HCT116 (cell line): ENCODE data around the gene MYO7B. TPM values are rescaled to one million over a fixed set of nuclear protein-coding genes. Genes with fewer than 3 reads are reported as not detected.

Experiments
- ATAC-seq: fragments of 200-7000 bp; cut with Tn5 transposase; 2 replicates; pipeline ENCODE4 v1.9.1; 2020; ENCODE audit warnings: mild to moderate bottlenecking, moderate library complexity
- BruUV-seq: library from RNA; stranded (reverse); fragments of 400-500 nt; replicated peaks from 2 replicates; lab custom pipeline; 2021; lab: Mats Ljungman, UMichigan
- CTCF ChIA-PET: fragments of 300-600 bp; sonication (Branson Sonifier 250); formaldehyde crosslinking; loops from one replicate; lab custom pipeline; 2021; ENCODE audit warnings: antibody characterized with exemption; lab: Charles Lee
- POLR2A ChIA-PET: fragments of 300-600, 350-600 bp; sonication (Branson Sonifier 250); formaldehyde crosslinking; loops from one replicate; lab custom pipeline; 2021; ENCODE audit warnings: antibody characterized with exemption; lab: Charles Lee
- RAD21 ChIA-PET, 2 experiments: fragments of 300-600 bp; sonication (Branson Sonifier 250); formaldehyde crosslinking; loops; one replicate each; lab custom pipeline; 2023; ENCODE audit warnings: low total read pairs in 2 of 2; ENCODE audit not compliant: uncharacterized antibody in 2 of 2, unreplicated experiment in 2 of 2, low non-redundant PET in 1 of 2; lab: Charles Lee
- DNase-seq: peaks from one replicate; pipeline ENCODE4 v3.0.0-alpha.2; 2010; ENCODE audit warnings: low read depth, low spot score
- H2AFZ ChIP-seq: fragments of 200-600 bp; shearing (Covaris generic), sonication (generic); 2 replicates; pipeline ENCODE4 v1.6.1; 2017; ENCODE audit warnings: low read depth, mixed run types, mixed read lengths, antibody characterized with exemption, low read length; ENCODE audit not compliant: poor library complexity, severe bottlenecking
- H3K27ac ChIP-seq: 2 replicates; pipeline ENCODE4 v1.5.1; 2012; ENCODE audit warnings: low read depth, low read length
- H3K27me3 ChIP-seq: fragments of 200-600 bp; sonication (generic); 2 replicates; pipeline ENCODE4 v1.6.1; 2016; ENCODE audit warnings: mixed run types, low read length, mixed read lengths; ENCODE audit not compliant: insufficient read depth
- H3K36me3 ChIP-seq, 2 experiments: fragments of 200-500 bp in 1 of 2; fragments of 200-600 bp in 1 of 2; sonication (Bioruptor generic) in 1 of 2; sonication (generic) in 1 of 2; 2 replicates each; pipeline versions ENCODE4 v1.5.1 to v1.6.1; 2014 to 2016; ENCODE audit warnings: low read length in 2 of 2, inconsistent platforms in 1 of 2, mixed read lengths in 1 of 2, mixed run types in 1 of 2; ENCODE audit not compliant: insufficient read depth in 2 of 2, control insufficient read depth in 1 of 2
- H3K4me1 ChIP-seq, 2 experiments: fragments of 200-600 bp in 1 of 2; sonication (generic) in 1 of 2; 2 replicates each; pipeline versions ENCODE4 v1.5.1 to v1.6.1; 2012 to 2017; ENCODE audit warnings: low read length in 2 of 2, inconsistent platforms in 1 of 2, mild to moderate bottlenecking in 1 of 2, mixed read lengths in 1 of 2, mixed run types in 1 of 2, moderate library complexity in 1 of 2; ENCODE audit not compliant: insufficient read depth in 2 of 2, control insufficient read depth in 1 of 2
- H3K4me2 ChIP-seq: fragments of 200-600 bp; sonication (generic); 2 replicates; pipeline ENCODE4 v1.6.1; 2017; ENCODE audit warnings: mixed run types, low read length, mixed read lengths
- H3K4me3 ChIP-seq, 2 experiments: fragments of 200-600 bp in 1 of 2; sonication (generic) in 1 of 2; replicated peaks in 1 of 2; 2 replicates each; pipeline ENCODE4 v1.5.1; 2011 to 2016; ENCODE audit warnings: low read length in 2 of 2, control low read depth in 1 of 2, low read depth in 1 of 2, mild to moderate bottlenecking in 1 of 2, mixed read lengths in 1 of 2, mixed run types in 1 of 2
- H3K79me2 ChIP-seq: fragments of 200-600 bp; sonication (generic); 2 replicates; pipeline ENCODE4 v1.6.1; 2017; ENCODE audit warnings: mild to moderate bottlenecking, mixed run types, low read length, moderate library complexity, mixed read lengths; ENCODE audit not compliant: insufficient read depth
- H3K9ac ChIP-seq: fragments of 200-600 bp; sonication (generic); 2 replicates; pipeline ENCODE4 v1.6.1; 2016; ENCODE audit warnings: low read length, mixed read lengths
- H3K9me2 ChIP-seq: fragments of 200-600 bp; sonication (generic), shearing (Covaris generic); 2 replicates; pipeline ENCODE4 v1.6.1; 2017; ENCODE audit warnings: mixed run types, mild to moderate bottlenecking, moderate library complexity; ENCODE audit not compliant: insufficient read depth
- H3K9me3 ChIP-seq, 2 experiments: fragments of 200-500 bp in 1 of 2; fragments of 200-600 bp in 1 of 2; sonication (Bioruptor generic) in 1 of 2; sonication (generic) in 1 of 2; 2 replicates each; pipeline ENCODE4 v1.6.1; 2014 to 2017; ENCODE audit warnings: low read length in 2 of 2, mixed read lengths in 2 of 2, inconsistent platforms in 1 of 2, low read depth in 1 of 2, mild to moderate bottlenecking in 1 of 2, mixed run types in 1 of 2, moderate library complexity in 1 of 2; ENCODE audit not compliant: control insufficient read depth in 1 of 2, insufficient read depth in 1 of 2
- H4K20me1 ChIP-seq: fragments of 200-600 bp; sonication (generic), shearing (Covaris generic); 2 replicates; pipeline ENCODE4 v1.6.1; 2017; ENCODE audit warnings: mixed run types, mild to moderate bottlenecking, moderate library complexity; ENCODE audit not compliant: insufficient read depth
- ATF3 ChIP-seq: IDR thresholded peaks from 2 replicates; pipeline ENCODE4 v1.6.1; 2012
- CEBPB ChIP-seq: IDR thresholded peaks from 2 replicates; pipeline ENCODE4 v1.6.1; 2012; ENCODE audit warnings: low read depth
- ELF1 ChIP-seq: IDR thresholded peaks from 2 replicates; pipeline ENCODE4 v1.6.1; 2012; ENCODE audit warnings: low read depth, borderline replicate concordance
- EZH2 ChIP-seq: fragments of 200-600 bp; sonication (generic); IDR thresholded peaks from 2 replicates; pipeline ENCODE4 v1.6.1; 2017; ENCODE audit warnings: antibody characterized with exemption, mixed run types
- EZH2phosphoT487 ChIP-seq: fragments of 200-600 bp; IDR thresholded peaks from 2 replicates; pipeline ENCODE4 v1.6.1; 2018; ENCODE audit warnings: antibody characterized with exemption, borderline replicate concordance
- TCF7L2 ChIP-seq: IDR thresholded peaks from 2 replicates; pipeline ENCODE4 v1.7.0; 2011; ENCODE audit warnings: borderline replicate concordance, inconsistent platforms; ENCODE audit not compliant: insufficient read depth, insufficient read length; ENCODE audit errors: extremely low read depth
- ZFX ChIP-seq: fragments of 450-650 bp; IDR thresholded peaks from 2 replicates; pipeline ENCODE4 v1.6.1; 2017
- ZNF274 ChIP-seq: fragments of 200-500 bp; sonication (Bioruptor generic); IDR thresholded peaks from 2 replicates; pipeline ENCODE4 v1.6.1; 2014; ENCODE audit warnings: mild to moderate bottlenecking, low read depth, low read length, inconsistent platforms
- intact Hi-C: fragments of 100-400 bp; cut with micrococcal nuclease; formaldehyde crosslinking; loops from 2 replicates; pipeline ENCODE4 v1.10.0; 2022
- total RNA-seq: library from RNA; stranded (reverse); gene quantifications from one replicate; pipeline ENCODE4 v1.2.1, GENCODE V29; 2021; ENCODE audit not compliant: unreplicated experiment
- TF ChIP-seq, protein P1 (sequence below), 3 experiments: fragments of 200-600 bp in 1 of 3; sonication (generic) in 1 of 3; IDR thresholded peaks in 2 of 3; conservative IDR thresholded peaks in 1 of 3; 2 replicates each; pipeline ENCODE4 v1.5.1; 2012 to 2017; ENCODE audit warnings: low read depth in 2 of 3, low read length in 2 of 3, antibody characterized with exemption in 1 of 3, borderline replicate concordance in 1 of 3, control low read depth in 1 of 3, mild to moderate bottlenecking in 1 of 3, mixed read lengths in 1 of 3, mixed run types in 1 of 3, moderate library complexity in 1 of 3; ENCODE audit not compliant: insufficient read depth in 1 of 3

Gene MYO7B
- total RNA-seq, 1 experiment from 2014 or later, result 0.07 TPM

- no peaks in the 10 kb centered on the region for H3K79me2 ChIP-seq
- ChIA-PET POLR2A (no interaction called here), CTCF (no interaction called here), RAD21 (no interaction called here)
- H3K9ac ChIP-seq, result no peak overlapping the region
- H3K4me2 ChIP-seq, result no peak overlapping the region
- TF ChIP-seq ELF1, result no peak
- no peak for TF ChIP-seq ATF3
- no peak for TF ChIP-seq ZNF274
- TF ChIP-seq EZH2phosphoT487, result no peak
- TF ChIP-seq TCF7L2, result no peak
- TF ChIP-seq ZFX, result no peak
- TF ChIP-seq CEBPB, result no peak
- no peak for TF ChIP-seq EZH2
- TF ChIP-seq, protein P1, sequence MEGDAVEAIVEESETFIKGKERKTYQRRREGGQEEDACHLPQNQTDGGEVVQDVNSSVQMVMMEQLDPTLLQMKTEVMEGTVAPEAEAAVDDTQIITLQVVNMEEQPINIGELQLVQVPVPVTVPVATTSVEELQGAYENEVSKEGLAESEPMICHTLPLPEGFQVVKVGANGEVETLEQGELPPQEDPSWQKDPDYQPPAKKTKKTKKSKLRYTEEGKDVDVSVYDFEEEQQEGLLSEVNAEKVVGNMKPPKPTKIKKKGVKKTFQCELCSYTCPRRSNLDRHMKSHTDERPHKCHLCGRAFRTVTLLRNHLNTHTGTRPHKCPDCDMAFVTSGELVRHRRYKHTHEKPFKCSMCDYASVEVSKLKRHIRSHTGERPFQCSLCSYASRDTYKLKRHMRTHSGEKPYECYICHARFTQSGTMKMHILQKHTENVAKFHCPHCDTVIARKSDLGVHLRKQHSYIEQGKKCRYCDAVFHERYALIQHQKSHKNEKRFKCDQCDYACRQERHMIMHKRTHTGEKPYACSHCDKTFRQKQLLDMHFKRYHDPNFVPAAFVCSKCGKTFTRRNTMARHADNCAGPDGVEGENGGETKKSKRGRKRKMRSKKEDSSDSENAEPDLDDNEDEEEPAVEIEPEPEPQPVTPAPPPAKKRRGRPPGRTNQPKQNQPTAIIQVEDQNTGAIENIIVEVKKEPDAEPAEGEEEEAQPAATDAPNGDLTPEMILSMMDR (IDR thresholded peaks at IDR 0.05 in 2 of 3, conservative IDR thresholded peaks at IDR 0.05 in 1 of 3; ENCODE audit: borderline replicate concordance in 1 of 3, insufficient read depth in 1 of 3, low read depth in 2 of 3, low read length in 2 of 3), result no peak
- no peaks in the 10 kb centered on the region for H3K9me2 ChIP-seq
- no peak for DNase-seq
- no peak for ATAC-seq
- H4K20me1 ChIP-seq, result no peaks in the 10 kb centered on the region
- no peaks in the 10 kb centered on the region for H3K36me3 ChIP-seq
- BruUV-seq, result no TSS peak
- H3K9me3 ChIP-seq, result no peaks in the 10 kb centered on the region
- no peak overlapping the region for H2AFZ ChIP-seq
- H3K27ac ChIP-seq, result no peak overlapping the region
- no peak overlapping the region for H3K4me3 ChIP-seq
- H3K4me1 ChIP-seq, result no peaks in the 10 kb centered on the region
- intact Hi-C loops, result no loop called here
- H3K27me3 ChIP-seq, result no peaks in the 10 kb centered on the region
Observed at GRCh38 chr2:127681288-127681804, 145.9 kb downstream of the MYO7B start.
